EL (cell line): ENCODE results near the gene NAALADL2.
"Not testable (repeated sequence)": the region's sequence is repeated elsewhere in the genome, so short reads cannot be mapped to it uniquely, and the experiment has no call there.

ENCODE experiments used
- DNase-seq: peaks from one replicate; pipeline ENCODE4 v3.0.0-alpha.2; 2016

Gene NAALADL2

GRCh38 chr3:175215833-175216232 lies 356.7 kb downstream of the NAALADL2 start:
- no peak for DNase-seq

- no peak for DNase-seq
Measured at GRCh38 chr3:175222356-175222755, 363.2 kb downstream of the NAALADL2 start.

GRCh38 chr3:175224051-175224450 lies 364.9 kb downstream of the NAALADL2 start:
- no peak for DNase-seq

DNA sequence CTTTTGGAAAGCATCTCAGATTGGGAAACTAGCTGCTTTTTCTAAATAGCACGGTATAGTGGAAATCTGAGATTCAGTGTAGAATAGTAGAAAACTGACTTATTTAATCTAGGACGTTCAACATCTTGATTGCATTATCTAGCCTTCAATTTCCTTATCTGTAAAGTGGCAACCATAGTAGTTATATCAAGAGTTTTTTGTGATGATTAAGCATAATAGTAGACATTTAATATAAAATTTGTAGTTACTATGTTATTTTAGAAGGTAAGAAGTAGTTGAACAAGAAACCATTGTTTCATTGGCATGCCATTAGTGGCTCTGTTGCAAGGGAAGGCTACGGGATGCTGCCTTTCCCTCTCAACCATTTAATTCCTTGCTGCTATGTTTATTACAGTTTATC lies 367.3 kb downstream of the NAALADL2 start:
- no peak for DNase-seq

DNA sequence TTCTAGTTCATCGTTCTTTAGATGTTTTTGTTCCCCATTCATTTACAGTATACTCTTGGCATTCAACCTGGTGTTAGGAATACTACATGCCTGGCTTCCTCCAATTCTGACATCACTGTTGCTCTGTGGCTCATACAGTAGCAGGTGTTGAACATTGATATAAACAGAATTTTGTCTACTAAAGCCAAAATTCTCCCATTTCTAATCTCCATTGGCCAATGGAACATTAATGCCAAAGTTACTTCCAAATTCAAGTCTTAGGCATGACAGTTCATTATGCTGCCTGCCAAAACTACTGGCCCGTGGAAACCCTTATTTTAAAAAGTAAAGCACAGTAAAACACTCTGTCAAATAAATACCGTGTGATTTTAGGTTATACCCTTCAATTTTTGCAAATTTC lies 368.0 kb downstream of the NAALADL2 start:
- DNase-seq = no peak

DNA sequence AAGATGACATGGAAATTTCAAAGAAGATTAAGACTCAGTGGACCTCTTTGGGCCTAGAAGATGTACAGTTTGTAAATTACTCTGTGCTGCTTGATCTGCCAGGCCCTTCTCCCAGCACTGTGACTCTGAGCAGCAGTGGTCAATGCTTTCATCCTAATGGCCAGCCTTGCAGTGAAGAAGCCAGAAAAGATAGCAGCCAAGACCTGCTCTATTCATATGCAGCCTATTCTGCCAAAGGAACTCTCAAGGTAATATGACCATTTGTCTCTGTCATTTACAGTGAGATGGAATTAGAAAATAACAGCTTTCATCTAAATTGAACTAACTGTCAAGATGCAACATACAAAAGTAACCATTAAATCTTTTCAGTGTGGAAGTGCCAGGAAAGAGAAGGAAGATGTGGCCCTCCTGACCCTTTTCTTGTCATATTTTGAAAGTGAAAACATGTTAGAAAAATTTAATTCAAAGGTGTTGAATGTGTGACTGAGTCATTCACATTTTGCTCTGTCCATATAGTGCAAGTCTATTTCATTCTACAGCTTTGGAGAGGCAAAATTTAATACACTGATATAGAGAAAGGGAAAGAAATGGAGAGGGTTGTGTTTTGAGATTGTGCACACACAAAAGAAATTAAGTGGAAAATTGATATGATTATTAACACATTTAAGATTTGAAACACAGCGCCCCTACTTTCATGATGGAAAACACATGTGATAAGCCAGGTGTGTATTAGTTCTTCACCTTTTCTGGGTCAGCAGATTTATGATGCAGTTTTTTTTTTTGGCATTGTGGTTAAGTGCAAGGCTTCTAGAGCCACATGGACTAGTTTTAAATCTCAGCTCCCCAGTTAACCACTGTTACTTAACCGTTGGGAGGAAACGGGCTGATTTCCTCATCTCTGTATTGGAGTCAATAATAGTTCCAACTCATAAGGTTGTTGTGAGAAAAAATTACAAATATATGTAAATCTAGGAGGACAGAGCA lies 375.1 kb downstream of the NAALADL2 start:
- no peak for DNase-seq

DNA sequence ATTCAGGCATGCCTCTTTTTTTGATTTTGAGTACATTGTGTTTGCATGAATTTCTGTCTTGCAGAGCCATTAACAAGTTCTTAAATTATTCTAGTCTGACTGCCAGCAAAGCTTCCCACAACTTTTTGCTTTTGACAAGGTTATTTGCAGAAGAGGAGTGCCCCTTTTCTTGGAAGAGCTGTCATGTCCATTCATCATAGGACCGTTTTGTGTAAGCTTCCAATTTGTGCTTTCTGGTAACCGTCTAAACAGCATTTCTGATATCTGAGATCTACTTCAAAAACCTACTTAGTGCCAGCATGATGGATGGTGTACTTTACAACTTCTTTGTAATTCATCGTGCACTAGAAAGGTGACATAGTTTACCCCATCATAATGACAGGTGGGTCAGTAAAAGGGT lies 379.7 kb downstream of the NAALADL2 start:
- no peak for DNase-seq

GRCh38 chr3:175240921-175241320 lies 381.8 kb downstream of the NAALADL2 start:
- DNase-seq = no peak

- no peak for DNase-seq
Measured at GRCh38 chr3:175242243-175242642, 383.1 kb downstream of the NAALADL2 start.

GRCh38 chr3:175246234-175246633 lies 387.1 kb downstream of the NAALADL2 start:
- no peak for DNase-seq

DNA sequence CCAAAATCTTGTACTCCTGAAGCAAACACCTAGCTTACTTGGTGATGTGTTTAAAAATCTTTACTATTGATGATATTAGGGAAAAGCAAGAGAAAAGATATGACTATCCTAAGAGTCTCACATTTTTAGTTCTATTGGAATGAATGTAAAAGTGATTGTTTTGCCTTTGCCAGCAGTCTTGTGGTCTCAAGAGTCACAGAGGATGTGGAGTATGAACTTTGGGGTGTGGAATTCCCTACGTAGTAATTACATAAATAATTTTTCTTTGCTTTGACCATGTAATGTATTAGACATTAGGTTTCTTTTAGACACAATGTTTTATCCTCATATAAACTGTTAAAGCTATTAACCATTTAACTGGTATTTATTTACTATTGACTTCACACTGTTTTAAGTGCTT lies 387.6 kb downstream of the NAALADL2 start:
- DNase-seq = no peak

GRCh38 chr3:175247629-175248028 lies 388.5 kb downstream of the NAALADL2 start:
- DNase-seq = no peak

GRCh38 chr3:175248832-175249231 lies 389.7 kb downstream of the NAALADL2 start:
- DNase-seq = no peak

- peak; percentile 38 for DNase-seq
Measured at GRCh38 chr3:175255698-175256097, 396.6 kb downstream of the NAALADL2 start.

DNA sequence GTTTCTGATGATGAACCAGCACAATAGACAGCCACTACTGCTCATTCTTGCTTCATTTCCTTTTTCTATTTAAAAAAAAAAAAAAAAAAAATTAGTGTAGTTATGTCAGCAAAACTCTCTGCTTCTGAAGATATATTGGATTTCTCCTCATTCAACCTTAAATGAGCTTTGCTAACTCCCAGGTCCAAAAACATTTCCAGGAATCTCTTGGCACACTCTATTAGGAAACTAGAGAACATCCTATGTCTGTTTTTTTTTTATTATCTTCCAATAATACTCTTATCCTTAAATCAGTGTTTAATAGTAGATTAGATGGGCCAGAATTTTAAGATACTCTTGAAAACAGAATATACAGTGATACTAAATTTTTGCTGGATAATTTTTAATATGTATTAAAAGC lies 398.0 kb downstream of the NAALADL2 start:
- no peak for DNase-seq

DNA sequence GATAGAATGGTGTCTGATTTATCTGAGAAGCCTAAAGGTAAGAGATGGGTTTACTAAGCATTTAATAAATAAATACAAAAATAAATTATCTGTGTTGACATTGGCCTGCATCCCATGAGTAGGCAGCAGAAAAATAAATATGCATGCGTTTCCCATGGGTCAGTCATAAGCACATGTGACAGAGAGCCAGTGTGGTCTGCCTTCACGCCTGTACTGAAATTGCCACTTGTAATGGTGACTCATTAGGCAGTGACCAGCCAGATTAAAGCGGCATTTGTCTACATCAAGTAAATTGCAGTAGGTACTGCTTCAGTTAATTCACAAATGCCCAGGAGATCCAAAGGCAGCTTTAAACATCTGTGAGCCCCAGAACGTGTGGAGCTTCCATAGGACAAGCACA lies 399.6 kb downstream of the NAALADL2 start:
- peak; percentile 20 for DNase-seq

DNA sequence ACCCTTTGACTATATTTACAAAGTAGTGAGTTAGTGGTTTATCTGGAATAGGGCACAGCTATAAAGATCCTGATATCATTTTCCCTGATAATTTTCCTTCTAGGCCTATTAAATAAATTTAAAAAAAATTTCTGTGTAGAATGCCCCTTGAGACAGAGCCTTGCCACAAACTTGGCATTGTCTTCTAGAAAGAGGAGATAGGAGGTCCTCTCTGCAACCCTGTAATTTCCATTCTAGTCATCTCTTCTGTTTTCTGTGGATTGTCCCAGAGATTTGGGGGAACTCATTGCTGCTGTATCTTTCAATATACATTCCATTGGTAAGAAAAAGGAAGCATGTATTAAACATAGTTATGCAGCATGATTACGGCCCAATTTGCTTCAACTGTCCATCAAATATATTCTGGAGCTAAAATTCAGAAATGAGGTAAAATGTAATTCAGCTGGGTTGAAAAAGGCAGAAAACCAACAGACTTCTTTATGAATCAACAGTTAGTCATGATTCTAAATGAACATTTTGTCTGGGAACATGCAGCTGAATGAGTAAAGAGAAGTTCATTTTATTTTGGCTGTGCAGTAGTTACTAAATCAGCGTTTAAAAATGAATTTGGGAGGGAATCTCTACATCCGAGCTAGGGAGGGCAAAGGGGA lies 401.1 kb downstream of the NAALADL2 start:
- peak; percentile 38 for DNase-seq

DNA sequence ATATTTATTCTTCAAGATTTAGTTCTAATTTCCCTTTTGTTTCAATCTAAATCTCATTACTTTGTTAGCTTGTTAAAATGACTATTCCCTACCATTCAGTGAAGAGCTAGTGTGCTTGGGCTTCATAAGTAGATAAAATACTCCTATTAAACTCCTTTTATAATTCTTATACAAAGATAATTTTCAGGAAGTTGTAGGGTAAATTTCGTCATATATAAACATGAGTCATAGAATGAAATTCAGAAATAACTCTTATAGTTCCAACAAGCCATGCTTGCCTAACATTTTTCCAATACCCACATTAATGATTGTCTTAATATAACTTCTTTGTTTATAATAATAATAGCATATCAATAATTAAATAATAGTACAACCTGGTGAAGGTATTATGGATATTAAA lies 407.3 kb downstream of the NAALADL2 start:
- peak; percentile 46 for DNase-seq

DNA sequence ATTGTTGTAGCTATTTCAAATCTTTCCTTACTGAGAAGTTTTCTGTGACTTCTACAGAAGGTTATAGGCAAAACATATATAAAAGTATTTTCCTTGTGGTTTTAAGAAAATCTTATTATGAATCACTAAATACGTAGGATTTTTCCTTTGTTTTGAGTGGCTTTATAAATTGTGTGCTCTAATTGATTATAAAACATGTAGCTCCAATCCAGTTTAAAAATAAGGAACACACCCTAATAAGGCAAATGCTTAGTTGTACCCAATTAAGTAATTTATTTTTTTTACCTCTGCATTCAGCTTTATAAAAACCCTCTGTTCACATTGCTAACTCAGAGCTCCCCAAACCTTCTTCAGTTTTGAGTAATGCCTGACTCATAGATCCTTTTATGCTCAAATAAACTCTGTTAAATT lies 408.0 kb downstream of the NAALADL2 start:
- peak; percentile 61 for DNase-seq

- DNase-seq = peak; percentile 29
Measured at GRCh38 chr3:175267561-175267960, 408.4 kb downstream of the NAALADL2 start.

- DNase-seq = no peak
Measured at GRCh38 chr3:175269394-175269793, 410.3 kb downstream of the NAALADL2 start.

- peak; percentile 84 for DNase-seq
Measured at GRCh38 chr3:175270198-175270837, 411.2 kb downstream of the NAALADL2 start.

- DNase-seq = peak; percentile 17
Measured at GRCh38 chr3:175270866-175271265, 411.7 kb downstream of the NAALADL2 start.

GRCh38 chr3:175271465-175271864 lies 412.3 kb downstream of the NAALADL2 start:
- not testable (repeated sequence) for DNase-seq
